Uterus (tissue), 4 donors: ENCODE data around the gene ASCC3. TPM values are rescaled to one million over a fixed set of nuclear protein-coding genes. Genes with fewer than 3 reads are reported as not detected.
A peak's percentile ranks its signal among the peaks of the same experiment; 100 is the strongest.

Experiments
- DNase-seq, 2 donors: peaks; one replicate each; pipeline ENCODE4 v3.0.0-alpha.2; 2019 to 2020
- H3K27ac ChIP-seq, 2 donors: fragments of 200-600 bp; sonication (generic); 1 replicate in 1 of 2; 2 replicates in 1 of 2; pipeline ENCODE4 v1.5.1; 2016 to 2018
- H3K27me3 ChIP-seq, 2 donors: fragments of 200-600 bp; sonication (generic); one replicate each; pipeline ENCODE4 v1.5.1; 2018 to 2019; ENCODE audit warnings: control low read depth in 1 of 2
- H3K36me3 ChIP-seq, 2 donors: fragments of 200-600 bp; sonication (generic); one replicate each; pipeline ENCODE4 v1.5.1; 2019; ENCODE audit warnings: control low read depth in 1 of 2
- H3K4me1 ChIP-seq, 2 donors: fragments of 200-600 bp; sonication (generic); one replicate each; pipeline ENCODE4 v1.5.1; 2018 to 2019; ENCODE audit warnings: control low read depth in 1 of 2
- H3K4me3 ChIP-seq, 2 donors: fragments of 200-600 bp; sonication (generic); 1 replicate in 1 of 2; 2 replicates in 1 of 2; pipeline ENCODE4 v1.5.1; 2018 to 2019; ENCODE audit warnings: mild to moderate bottlenecking in 1 of 2
- H3K9me3 ChIP-seq, 2 donors: fragments of 200-600 bp; sonication (generic); one replicate each; pipeline ENCODE4 v1.5.1; 2019; ENCODE audit warnings: control low read depth in 1 of 2
- CTCF ChIP-seq, 4 experiments: fragments of 200-600 bp in 2 of 4; fragments of 450-650 bp in 2 of 4; sonication (generic) in 2 of 4; IDR thresholded peaks; one replicate each; pipeline ENCODE4 v1.5.1; 2016 to 2019; ENCODE audit warnings: antibody characterized with exemption in 4 of 4, mild to moderate bottlenecking in 2 of 4, moderate library complexity in 1 of 4
- POLR2A ChIP-seq, 2 donors: fragments of 450-650 bp; IDR thresholded peaks; one replicate each; pipeline ENCODE4 v1.6.1; 2016; ENCODE audit warnings: antibody characterized with exemption in 2 of 2, mild to moderate bottlenecking in 1 of 2, moderate library complexity in 1 of 2
- intact Hi-C: fragments of 100-400 bp; cut with DNase I; formaldehyde crosslinking; loops from one replicate; pipeline ENCODE4 v1.15.1; 2023; ENCODE audit warnings: low total_unique reads
- total RNA-seq, 4 donors: library from RNA; depleted of rRNA in 3 of 4; stranded (reverse); fragments of >200 nt in 3 of 4; gene quantifications; one replicate each; pipeline versions ENCODE4 v1.1.0 to v1.2.4, GENCODE V29; 2014 to 2023
- donor health status: DM: yes; HTN: yes; CAD: no.

ASCC3 gene
- total RNA-seq, 4 donors from 2014 or later: 14.3 to 92.4 (median 33.2) TPM

- H3K9me3 ChIP-seq: peaks cover 0 to 3% of the 10 kb centered on the region in 2 donors
- TF ChIP-seq POLR2A (IDR thresholded peaks at IDR 0.05) (no peak), CTCF (IDR thresholded peaks at IDR 0.05) (no peak)
- no peak for DNase-seq
- no peaks in the 10 kb centered on the region for H3K36me3 ChIP-seq
- intact Hi-C loops: no loop called here
- H3K4me1 ChIP-seq: no peaks in the 10 kb centered on the region
- H3K4me3 ChIP-seq: no peak overlapping the region
- H3K27ac ChIP-seq: peak overlapping the region in 1 of 2 donors; percentile 4
- H3K27me3 ChIP-seq: no peaks in the 10 kb centered on the region
Observed at GRCh38 chr6:100877851-100878250, 3.3 kb downstream of the ASCC3 start.

- Histone ChIP-seq H3K4me3 (no peak overlapping the region), H3K9me3 (peaks cover 0 to 3% of the 10 kb centered on the region in 2 donors), H3K36me3 (no peaks in the 10 kb centered on the region), H3K27me3 (no peaks in the 10 kb centered on the region), H3K4me1 (no peaks in the 10 kb centered on the region), H3K27ac (no peak overlapping the region)
- TF ChIP-seq CTCF (IDR thresholded peaks at IDR 0.05): no peak
- TF ChIP-seq POLR2A (IDR thresholded peaks at IDR 0.05): no peak
- DNase-seq: no peak
- intact Hi-C loops: no loop called here
Observed at GRCh38 chr6:100876251-100876650, 4.9 kb downstream of the ASCC3 start.

GRCh38 chr6:100865525-100865924 lies 15.6 kb downstream of the ASCC3 start:
- Histone ChIP-seq H3K4me3 (no peak overlapping the region), H3K27me3 (no peaks in the 10 kb centered on the region), H3K27ac (no peak overlapping the region), H3K4me1 (no peaks in the 10 kb centered on the region), H3K9me3 (no peaks in the 10 kb centered on the region), H3K36me3 (no peaks in the 10 kb centered on the region)
- no peak for DNase-seq
- intact Hi-C loops: no loop called here
- TF ChIP-seq CTCF (IDR thresholded peaks at IDR 0.05) (no peak), POLR2A (IDR thresholded peaks at IDR 0.05) (no peak)

- DNase-seq: no peak
- H3K4me1 ChIP-seq: no peaks in the 10 kb centered on the region
- intact Hi-C loops: no loop called here
- no peaks in the 10 kb centered on the region for H3K9me3 ChIP-seq
- no peak overlapping the region for H3K27ac ChIP-seq
- no peak overlapping the region for H3K4me3 ChIP-seq
- TF ChIP-seq POLR2A (IDR thresholded peaks at IDR 0.05): no peak
- TF ChIP-seq CTCF (IDR thresholded peaks at IDR 0.05): no peak
- H3K36me3 ChIP-seq: no peaks in the 10 kb centered on the region
- no peaks in the 10 kb centered on the region for H3K27me3 ChIP-seq
Observed at GRCh38 chr6:100862063-100862462, 19.1 kb downstream of the ASCC3 start.

- H3K27ac ChIP-seq: no peak overlapping the region
- H3K9me3 ChIP-seq: no peaks in the 10 kb centered on the region
- H3K36me3 ChIP-seq: no peaks in the 10 kb centered on the region
- no peak overlapping the region for H3K4me3 ChIP-seq
- H3K27me3 ChIP-seq: no peaks in the 10 kb centered on the region
- TF ChIP-seq POLR2A (IDR thresholded peaks at IDR 0.05): no peak
- TF ChIP-seq CTCF (IDR thresholded peaks at IDR 0.05): no peak
- no peak for DNase-seq
- intact Hi-C loops: no loop called here
- no peaks in the 10 kb centered on the region for H3K4me1 ChIP-seq
Observed at GRCh38 chr6:100856146-100856545, 25.0 kb downstream of the ASCC3 start.
